GM19025 (cell line): ENCODE data around the gene PDCD5.
A peak's percentile ranks its signal among the peaks of the same experiment; 100 is the strongest.
"Not testable (repeated sequence)": the region's sequence is repeated elsewhere in the genome, so short reads cannot be mapped to it uniquely, and the experiment has no call there.

ENCODE experiments used
- ATAC-seq: cut with Tn5 transposase; IDR thresholded peaks from one replicate; pipeline ENCODE4 v1.9.1; 2021; ENCODE audit warnings: mild to moderate bottlenecking, low read depth, moderate library complexity; ENCODE audit not compliant: unreplicated experiment

PDCD5 gene, protein sequence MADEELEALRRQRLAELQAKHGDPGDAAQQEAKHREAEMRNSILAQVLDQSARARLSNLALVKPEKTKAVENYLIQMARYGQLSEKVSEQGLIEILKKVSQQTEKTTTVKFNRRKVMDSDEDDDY

DNA sequence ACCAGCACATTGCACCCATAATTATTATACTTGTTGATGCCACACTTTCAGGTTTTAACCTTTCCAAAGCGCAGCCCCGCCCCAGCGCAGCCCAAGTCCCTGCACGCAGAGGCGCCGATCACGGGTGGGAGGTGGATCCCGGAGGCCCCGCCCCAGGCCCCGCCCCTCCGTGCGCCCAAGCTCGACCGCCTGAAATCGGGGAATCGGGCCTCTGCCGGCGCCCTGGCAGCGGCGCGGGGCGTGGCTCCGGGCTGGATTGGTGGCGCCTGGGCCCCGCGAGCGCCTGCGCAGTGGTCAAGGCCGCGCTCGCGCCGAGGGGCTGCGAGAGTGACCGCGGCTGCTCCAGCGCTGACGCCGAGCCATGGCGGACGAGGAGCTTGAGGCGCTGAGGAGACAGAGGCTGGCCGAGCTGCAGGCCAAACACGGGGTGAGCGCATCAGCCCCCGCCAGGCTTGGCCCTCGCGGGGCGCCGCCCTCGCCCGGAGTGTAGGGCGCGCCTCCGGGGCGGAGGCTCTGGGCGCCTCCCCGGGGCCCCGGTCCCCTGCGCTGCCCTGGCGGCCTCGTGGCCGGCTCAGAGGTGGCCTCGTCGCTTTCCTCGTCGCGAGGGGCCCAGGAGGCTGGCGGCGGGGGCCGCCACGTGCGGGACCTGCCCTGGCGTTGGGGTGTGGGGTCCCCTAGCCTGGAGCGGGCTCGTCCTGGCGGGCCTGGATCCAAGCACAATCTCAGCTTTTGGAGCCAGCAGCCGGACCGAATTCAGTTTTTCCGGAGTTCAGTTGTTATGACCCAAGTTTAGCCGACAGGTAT, at the start of gene PDCD5:
Gene PDCD5, plus strand, starts transcription at position 290 of the 804 bp plus-strand sequence. Its CDS starts 72 bp downstream, at position 362.
- peak; percentile 90 for ATAC-seq

DNA sequence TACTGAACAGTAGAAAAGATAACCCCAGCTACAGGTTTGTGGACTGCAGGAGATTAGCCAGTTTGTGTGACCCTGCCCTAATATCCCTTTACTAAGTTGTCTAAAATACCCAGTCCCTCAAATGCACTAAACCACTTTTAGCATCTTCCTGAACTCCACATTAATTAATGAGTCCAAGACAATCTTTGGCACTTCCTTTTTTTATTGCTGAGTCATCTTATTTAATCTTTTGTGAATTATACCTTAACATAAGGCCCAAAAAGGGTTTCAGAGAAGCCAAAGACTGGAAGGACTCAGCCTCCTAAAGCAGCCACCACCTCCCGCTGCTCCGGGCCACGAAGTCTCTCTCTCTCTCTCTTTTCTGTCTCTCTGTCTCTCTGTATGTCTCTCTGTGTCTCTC, 48.8 kb upstream of the PDCD5 start:
- ATAC-seq: no peak

DNA sequence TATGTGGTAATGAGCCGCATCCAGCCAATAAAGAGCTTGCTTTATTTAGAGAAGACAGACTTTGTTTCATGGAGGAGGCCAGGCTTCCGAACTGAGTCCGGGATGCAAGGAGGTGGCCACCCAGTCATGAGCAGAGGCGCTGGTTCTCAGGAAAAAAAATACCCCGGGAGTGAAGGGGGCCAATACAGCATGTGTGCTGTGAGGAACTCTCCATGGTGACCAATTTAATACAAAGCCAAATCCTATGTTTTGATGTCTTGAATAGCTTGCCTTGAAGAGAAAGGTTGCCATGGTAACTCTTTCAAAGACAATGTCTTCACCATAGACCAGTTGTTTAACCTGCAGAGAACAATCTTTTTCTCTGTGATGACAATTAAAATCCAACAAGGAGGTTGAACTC, 43.4 kb upstream of the PDCD5 start:
- no peak for ATAC-seq

DNA sequence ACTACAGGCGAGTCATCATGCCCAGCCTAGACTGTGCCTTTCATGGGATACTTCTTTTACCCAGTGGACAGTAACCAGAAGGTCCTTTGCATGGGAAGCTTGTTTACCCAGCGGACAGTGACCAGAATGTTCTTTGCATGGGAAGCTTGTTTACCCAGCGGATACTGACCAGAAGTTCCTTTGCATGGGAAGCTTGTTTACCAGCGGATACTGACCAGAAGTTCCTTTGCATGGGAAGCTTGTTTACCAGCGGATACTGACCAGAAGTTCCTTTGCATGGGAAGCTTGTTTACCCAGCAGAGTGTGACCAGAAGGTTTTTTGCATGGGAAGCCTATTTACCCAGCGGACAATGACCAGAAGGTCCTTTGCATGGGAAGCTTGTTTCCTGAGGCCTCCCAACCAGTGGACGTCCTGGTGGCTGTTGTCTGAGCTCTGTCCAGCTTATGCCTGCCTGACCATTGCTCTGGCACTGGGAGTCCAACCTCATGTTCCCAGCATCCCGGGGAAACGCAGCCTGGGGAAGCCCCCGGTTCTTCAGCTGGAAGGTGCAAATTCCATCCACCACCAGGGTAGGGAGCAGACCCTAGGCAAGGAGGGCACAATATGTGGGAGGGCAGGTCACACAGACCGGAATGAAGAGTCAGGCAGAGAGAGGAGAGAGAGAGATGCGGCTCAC, 41.6 kb upstream of the PDCD5 start:
- ATAC-seq: no peak

DNA sequence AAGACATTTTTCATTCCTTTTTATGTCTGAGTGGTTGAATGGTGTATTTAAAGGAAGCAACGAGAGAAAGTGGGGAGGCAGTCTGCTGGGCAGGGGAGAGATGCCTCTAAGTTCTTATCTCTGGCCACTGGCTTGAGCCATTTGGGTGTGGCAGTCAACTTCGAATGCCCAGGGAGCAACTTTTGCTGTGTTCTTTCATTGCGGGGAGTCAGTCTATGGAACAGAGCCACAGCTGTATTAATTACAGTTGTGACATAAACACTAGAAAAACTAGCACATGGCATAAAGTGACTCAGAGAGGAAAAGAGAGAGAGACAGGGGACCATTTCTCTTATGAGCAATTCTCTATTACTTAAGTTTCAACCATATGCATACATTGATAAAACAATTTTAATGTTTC, 40.4 kb upstream of the PDCD5 start:
- ATAC-seq: no peak

DNA sequence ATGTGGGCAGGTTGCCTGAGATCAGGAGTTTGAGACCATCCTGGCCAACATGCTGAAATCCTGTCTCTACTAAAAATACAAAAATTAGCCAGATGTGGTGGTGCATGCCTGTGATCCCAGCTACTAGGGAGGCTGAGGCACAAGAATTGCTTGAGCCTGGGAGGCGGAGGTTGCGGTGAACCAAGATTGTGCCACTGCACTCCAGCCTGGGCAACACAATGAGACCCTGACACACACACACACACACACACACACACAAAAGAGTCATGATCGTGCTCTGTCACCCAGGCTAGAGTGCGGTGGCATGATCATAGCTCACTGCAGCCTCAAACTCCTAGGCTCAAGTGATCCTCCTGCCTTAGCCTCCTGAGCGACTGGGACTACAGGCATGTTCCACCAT, 39.6 kb upstream of the PDCD5 start:
- ATAC-seq: not testable (repeated sequence)

DNA sequence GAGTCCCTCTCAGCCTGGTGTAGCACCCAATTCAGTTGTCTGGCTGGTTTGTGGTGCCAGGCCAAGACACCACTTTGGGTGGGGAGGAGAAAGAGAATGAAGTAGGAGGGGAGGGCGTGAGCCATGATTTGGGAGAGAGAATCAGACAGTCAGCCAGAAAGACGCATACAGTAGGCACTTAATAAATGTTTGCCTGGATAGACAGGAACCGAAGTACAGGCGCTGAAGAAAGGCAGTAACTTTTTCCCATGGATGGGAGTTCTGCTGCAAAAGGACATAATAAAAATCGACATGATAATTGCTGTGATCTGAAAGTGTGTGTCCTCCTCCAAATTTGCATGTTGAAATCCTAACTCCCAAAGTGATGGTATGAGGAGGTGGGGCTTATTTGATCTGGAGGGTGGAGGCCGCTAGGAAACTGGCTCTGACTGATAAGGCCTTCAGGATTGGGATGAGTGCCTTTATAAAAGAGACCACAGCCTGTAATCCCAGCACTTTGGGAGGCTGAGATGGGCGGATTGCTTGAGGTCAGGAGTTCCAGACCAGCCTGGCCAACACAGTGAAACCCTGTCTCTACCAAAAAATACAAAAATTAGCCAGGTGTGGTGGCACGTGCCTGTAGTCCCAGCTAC, 38.4 kb upstream of the PDCD5 start:
- no peak for ATAC-seq

DNA sequence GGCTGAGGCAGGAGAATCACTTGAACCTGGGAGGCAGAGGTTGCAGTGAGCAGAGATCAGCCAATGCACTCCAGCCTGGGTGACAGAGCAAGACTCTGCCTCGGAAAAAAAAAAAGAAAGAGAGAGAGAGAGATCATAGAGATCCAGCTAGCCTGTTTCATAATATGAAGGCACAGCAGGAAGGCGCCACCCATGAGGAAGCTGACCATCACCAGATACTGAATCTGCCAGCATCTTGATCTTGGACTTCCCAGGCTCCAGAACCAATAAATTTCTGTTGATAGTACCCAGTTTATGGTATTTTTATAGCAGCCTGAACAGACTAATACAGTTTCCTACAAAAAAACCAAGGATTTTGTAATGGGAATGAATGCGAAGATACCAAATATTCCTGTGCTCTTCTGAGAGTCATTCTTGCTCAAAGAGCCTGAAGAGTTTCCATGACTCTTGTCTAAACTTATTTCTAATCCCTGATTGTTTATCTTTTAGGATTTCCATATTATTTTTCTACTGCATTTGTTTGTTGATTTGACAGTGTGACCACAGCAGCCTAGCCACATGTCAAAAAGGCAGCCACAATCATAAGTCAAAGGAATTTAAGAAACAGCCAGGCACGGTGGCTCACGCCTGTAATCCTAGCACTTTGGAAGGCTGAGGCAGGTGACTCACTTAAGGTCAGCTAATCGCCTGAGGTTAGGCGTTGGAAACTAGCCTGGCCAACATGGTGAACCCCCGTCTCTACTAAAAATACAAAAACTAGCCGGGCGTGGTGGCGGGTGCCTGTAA, 37.7 kb upstream of the PDCD5 start:
- ATAC-seq: no peak

DNA sequence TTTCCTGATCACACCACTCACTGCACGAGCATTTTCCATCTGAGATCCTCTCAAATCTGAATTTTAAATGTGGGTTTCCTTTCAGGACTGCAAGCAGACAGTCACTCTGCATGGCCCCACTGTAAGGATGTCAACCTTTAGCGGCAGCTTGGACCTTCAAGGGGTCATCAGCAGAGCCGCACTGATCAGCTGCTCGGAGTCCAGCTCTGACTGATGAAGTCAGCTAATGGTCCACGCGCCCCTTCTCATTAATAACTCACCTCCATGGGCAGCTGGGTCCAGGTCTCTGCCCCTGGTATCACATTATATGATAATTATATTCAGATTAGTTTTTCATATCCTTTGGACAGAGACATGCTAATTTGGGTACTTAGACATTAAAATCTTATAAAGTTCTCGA, 36.1 kb upstream of the PDCD5 start:
- no peak for ATAC-seq

DNA sequence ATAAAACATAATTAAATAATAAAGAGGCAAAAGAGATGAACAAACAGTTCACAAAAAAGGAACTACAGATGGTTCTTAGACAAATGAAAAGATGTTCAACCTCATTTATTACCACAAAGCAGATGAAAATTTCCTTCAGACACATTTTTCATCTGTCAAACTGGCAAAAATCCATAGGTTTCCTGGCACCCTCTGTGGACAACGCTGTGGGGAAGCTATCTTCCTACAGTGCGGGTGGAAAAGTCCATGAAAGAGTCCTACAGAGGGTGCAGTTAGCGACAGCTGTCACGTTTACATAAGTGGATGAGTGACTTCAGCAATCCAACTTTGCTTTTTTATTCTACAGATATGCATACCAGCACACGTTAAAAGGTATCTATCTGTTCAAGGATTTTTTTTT, 30.3 kb upstream of the PDCD5 start:
- no peak for ATAC-seq

DNA sequence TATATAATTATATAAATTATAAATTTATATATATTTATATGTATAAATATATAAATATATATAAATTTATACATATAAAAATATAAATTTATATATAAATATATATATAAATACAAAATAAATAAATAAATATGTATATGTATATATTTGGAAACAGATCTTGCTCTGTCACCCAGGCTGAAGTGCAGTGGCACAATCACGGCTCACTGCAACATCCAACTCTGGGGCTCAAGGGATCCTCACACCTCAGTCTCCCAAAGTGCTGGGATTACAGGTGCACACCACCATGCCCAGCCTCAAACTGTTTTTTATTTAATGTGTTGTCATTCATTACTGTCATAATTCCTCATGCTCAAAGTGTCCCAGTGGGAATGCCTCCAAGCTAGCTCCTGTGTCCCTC, 25.2 kb upstream of the PDCD5 start:
- no peak for ATAC-seq

DNA sequence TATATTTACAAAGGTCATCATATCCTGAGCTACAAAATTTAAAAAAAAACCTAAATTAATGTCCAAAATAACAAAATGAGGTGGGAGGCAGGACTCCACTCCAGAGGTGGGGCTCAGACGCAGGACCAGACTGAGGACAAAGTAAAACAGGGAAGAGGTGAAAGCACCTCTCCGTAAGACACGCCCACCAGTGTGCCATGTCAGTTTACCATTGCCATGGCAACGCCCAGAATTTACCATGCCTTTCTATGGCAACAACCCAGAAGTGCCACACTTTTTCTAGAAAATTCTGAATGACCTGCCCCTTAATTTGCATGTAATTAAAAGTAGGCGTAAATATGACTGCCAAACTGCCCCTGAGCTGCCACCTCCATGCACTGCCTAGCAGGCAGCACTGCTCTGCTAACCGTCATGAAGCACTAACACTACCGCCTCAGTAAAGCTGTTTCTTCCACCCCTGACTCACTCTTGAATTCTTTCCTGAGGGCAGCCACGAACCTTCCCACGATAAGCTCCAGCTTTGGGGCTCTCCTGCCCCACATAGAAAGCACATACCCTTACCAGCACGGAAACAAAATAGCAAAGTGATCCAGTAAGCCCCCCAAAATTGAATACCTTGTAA, 22.3 kb upstream of the PDCD5 start:
- ATAC-seq: no peak

DNA sequence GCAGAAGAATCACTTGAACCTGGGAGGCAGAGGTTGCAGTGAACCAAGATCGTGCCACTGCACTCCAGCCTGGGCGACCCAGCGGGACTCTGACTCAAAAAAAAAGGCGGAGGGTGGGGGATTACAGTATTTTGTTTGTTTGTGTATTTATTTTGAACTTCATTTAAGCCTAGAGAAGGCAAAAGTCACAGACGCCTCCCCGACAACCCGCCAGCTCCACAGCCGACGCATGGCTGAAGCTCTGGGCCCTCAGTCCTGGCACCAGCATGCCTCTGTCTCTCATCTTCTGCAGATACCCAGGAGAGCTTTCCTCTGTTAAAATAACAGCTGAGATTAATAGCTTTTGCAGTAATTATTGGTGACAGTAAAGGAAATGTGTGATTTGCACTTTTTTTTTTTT, 17.2 kb upstream of the PDCD5 start:
- no peak for ATAC-seq

DNA sequence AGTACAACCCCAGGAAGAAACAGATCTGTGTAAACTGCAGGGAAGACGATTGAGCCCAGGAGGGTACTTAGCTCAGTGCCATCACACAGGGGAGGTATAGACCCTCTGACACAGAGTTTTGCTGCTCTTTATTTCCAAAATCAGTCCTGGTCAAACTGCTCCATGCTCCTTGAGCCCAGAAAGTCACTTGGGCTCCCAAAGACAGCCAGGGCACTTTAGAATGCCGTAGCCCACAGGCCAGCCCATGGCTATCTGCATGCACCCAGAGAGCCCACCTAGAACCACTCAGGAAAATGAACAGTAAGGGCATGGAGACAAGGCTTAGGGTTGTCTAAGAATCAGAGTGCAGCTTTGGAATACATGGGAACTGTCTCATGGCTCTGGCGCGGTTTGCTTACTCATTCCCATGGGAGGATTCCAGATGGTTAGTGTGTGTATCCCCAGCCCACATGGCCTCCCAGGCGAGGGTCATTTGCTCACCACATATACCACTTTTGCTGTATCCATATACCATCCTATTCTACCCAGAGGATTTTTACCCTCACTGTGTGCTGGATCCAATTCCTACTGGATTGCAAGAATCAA, 14.7 kb upstream of the PDCD5 start:
- ATAC-seq: no peak

DNA sequence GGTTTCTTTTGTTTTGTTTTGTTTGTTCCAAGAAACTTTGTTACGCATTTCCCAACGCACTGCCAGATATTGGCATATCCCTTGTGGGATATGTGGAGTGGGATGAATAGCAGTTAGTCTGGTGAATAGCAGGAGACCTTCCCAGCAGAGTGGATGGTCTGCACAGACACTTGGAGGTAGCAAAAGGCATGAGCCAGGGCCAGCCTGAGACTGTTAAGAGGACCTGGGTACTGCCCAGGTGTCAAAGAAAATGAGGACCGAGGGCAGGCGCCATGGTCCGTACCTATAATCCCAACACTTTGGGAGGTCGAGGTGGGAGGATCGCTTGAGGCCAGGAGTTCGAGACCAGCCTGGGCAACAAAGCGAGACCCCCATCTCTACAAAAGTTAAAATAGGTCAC, 13.5 kb upstream of the PDCD5 start:
- no peak for ATAC-seq

DNA sequence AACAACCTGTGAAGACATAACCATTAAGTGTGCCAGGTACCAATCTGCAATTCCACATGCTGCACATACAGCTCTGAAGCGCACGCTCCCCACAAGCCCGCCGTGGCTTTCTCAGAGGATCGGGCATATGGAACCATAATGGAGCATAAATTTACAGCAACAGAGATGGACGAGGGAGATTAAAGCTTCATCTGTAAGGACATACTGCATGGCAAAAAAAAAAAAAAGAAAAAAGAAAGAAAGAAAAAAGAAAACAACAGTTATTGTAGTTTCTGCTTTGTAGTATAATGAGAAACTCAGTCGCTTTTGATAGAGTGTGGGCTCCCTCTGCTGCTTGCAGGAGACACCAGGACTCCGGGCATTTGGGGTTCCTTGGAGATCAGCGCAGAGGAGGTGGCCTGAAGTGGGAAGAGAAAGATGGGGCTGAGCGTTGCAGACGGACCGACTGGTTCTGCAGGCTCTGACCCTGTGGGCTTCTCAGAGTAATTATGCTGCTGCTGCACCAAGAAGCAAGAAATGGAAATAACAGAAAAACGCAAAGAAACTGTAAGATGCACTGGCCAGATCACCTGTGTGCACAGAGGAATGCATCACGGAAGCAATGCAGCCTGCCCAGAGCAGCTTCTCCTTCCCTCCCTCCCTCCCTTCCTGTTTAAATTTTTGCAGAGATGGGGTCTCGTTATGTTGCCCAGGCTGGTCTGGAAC, 10.8 kb upstream of the PDCD5 start:
- no peak for ATAC-seq

DNA sequence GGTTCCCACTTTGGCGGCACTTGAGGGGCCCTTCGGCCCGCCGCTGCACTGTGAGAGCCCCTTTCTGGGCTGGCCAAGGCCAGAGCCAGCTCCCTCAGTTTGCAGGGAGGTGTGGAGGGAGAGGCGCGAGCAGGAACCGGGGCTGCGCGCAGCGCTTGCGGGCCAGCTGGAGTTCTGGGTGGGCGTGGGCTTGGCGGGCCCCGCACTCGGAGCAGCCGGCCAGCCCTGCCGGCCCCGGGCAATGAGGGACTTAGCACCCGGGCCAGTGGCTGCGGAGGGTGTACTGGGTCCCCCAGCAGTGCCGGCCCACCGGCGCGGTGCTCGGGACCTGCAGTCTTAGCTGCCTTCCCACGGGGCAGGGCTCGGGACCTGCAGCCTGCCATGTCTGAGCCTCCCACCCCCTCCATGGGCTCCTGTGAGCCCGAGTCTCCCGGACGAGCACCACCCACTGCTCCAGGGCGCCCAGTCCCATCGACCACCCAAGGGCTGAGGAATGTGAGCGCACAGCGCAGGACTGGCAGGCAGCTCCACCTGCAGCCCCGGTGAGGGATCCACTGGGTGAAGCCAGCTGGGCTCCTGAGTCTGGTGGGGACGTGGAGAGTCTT, 9.4 kb upstream of the PDCD5 start:
- ATAC-seq: not testable (repeated sequence)

DNA sequence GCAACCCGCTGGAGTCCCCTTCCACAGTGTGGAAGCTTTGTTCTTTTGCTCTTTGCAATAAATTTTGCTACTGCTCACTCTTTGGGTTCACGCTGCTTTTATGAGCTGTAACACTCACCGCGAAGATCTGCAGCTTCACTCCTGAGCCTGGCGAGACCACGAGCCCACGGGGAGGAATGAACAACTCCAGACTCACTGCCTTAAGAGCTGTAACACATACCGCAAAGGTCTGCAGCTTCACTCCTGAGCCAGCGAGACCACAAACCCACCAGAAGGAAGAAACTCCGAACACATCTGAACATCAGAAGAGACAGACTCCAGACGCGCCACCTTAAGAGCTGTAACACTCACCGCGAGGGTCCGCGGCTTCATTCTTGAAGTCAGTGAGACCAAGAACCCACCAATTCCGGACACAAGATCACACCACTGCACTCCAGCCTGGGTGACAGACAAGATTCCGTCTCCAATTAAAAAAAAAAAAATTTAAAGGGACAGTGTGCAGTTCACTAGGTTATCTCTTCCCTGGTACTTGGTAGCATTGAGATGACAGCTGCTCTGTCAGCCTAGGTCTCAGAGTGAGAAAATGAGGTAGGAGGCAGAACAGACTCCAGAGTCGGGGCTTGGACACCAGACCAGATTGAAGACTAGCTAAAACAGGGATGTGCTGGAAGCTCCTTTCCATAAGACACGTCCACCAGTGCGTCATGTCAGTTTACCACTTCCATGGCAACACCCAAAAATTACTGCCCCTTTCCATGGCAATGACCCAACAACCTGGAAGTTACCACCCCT, 8.1 kb upstream of the PDCD5 start:
- not testable (repeated sequence) for ATAC-seq
